Activated naive CD8-positive, alpha-beta T cell treated with anti-CD3 and anti-CD28 coated beads, Interleukin-2, amount 50 U/mL, for 16 hours (primary cell): ENCODE measurements around the gene PEPD.
"Not testable (repeated sequence)": the region's sequence is repeated elsewhere in the genome, so short reads cannot be mapped to it uniquely, and the experiment has no call there.

Source experiments
- DNase-seq: peaks from one replicate; pipeline ENCODE4 v3.0.0-alpha.2; 2020; ENCODE audit warnings: low read depth, low spot score

The PEPD gene

GRCh38 chr19:33521480-33522370 lies at the start of gene PEPD:
Gene PEPD, minus strand, starts transcription at chr19:33521791. Its CDS starts 31 bp downstream, at chr19:33521760.
- DNase-seq, result peak; percentile 73

GRCh38 chr19:33569821-33570220 lies 48.2 kb upstream of the PEPD start:
- DNase-seq, result no peak

- no peak for DNase-seq
Measured at GRCh38 chr19:33568706-33569105, 47.1 kb upstream of the PEPD start.

GRCh38 chr19:33564836-33565338 lies 43.3 kb upstream of the PEPD start:
- DNase-seq, result no peak

DNA sequence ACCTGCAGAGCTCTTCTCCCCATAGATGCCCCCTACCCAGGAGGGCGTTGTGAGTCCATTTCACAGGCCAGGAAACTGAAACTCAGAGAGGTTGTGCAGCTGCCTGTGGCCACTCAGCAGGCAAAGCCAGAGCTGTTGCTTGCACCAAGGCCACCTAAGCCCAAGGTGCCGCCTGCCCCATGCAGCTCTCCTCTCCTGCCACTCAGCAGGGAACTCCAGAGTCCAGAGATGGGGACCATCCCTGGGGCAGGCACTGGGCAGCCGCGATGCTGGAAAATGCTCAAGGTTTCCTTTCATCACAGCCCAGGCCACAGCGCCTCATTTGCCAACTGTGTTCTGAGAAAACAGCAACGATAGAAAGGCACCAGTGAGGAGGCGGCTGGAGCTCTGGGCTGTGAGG lies 41.0 kb upstream of the PEPD start:
- no peak for DNase-seq

GRCh38 chr19:33561666-33562065 lies 40.1 kb upstream of the PEPD start:
- not testable (repeated sequence) for DNase-seq

DNA sequence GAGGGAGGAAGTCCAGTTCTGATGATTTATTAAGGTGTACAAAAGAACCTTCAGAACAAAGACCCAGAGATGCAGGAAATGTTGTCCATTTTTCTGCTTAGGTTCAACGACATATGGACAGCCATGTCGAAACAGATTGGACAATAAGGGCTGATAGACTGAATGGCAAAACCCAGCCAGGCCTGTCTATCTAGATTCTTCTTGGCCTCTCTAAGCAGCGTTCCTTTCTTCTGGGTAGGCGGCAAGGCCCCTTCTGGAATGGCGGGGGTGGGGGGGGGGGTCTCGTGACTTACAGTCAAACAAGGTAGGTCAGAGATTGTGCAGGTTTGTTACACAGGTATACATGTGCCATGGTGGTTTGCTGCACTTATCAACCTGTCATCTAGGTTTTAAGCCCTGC lies 39.7 kb upstream of the PEPD start:
- DNase-seq, result no peak

GRCh38 chr19:33559996-33560395 lies 38.4 kb upstream of the PEPD start:
- no peak for DNase-seq

- DNase-seq, result no peak
Measured at GRCh38 chr19:33558856-33559255, 37.3 kb upstream of the PEPD start.

GRCh38 chr19:33558151-33558550 lies 36.6 kb upstream of the PEPD start:
- DNase-seq, result no peak

DNA sequence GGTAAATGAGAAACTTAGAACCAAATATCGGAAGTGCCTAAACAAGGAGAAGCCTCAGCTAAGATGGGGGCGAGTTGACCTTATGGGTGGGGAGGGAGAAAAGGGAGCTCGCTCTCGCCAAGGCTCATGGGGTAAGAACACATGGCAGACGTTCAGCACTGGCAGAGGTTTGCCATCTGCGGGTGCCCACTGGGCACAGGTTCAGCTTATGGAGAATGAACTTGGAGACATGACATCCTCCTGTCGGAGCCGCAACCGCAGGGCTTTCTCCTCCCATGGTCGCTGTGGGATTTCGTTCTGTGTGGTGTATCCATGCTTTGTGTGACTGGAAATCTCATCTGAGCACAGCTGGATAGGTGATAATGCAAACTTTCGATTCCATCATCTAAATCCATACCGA lies 36.1 kb upstream of the PEPD start:
- no peak for DNase-seq

DNA sequence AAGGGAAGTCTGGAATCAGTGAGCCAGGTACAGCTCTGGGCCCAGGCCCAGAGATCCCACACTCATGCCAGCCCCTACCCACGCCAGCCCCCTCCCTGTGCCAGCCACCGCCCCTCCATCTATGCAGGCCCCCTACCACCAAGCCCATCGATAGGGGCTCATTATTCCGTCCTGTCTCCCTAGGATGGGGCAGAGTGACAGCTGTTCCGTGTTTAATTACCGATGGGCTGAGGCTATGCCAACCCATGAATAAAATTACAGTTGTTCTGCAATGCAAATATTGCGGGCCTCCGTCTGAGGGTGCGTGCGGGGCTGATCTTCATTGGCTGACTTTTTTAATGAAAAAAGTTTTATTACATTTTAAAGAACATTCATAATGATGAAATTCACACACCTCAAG lies 35.6 kb upstream of the PEPD start:
- DNase-seq, result no peak

- DNase-seq, result no peak
Measured at GRCh38 chr19:33556261-33556660, 34.7 kb upstream of the PEPD start.

- not testable (repeated sequence) for DNase-seq
Measured at GRCh38 chr19:33555726-33556125, 34.1 kb upstream of the PEPD start.

DNA sequence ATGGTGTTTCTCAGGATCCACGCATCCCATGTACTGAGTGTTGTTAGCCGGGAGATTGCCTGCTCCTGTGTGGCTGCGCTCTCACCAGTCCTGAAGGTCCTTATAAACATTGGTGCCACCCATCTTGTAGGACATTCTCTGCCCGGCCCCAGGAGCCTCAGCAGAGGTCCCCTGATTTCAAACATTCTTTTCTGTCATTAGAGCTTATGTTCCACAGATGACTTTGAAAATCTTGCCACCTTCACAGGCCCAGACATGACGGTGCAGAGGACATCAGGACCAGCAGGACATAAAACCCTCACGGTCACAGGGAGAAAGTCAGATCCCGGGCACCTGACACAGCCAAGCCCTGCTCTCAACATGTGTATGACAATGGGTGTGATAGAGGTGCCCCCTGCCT lies 33.2 kb upstream of the PEPD start:
- DNase-seq, result no peak

GRCh38 chr19:33554391-33554790 lies 32.8 kb upstream of the PEPD start:
- DNase-seq, result no peak

- DNase-seq, result no peak
Measured at GRCh38 chr19:33553530-33554310, 32.1 kb upstream of the PEPD start.

DNA sequence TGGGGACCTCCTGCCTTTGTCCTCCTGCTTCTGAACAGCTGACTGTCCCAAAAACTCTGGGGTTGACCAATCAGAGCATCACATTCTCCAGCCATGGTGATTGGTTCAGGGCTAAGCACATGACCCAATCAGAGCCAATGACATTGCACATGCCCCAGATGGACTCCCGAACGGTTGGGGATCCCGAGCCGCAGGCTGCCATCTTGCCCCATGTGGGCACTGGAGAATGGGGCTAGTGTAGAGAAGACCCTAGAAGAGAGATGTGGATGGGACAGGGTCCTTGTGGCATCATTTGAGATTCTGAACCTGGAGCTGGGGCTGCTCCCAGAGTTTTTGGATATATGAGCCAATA lies 31.3 kb upstream of the PEPD start:
- no peak for DNase-seq

GRCh38 chr19:33552191-33552927 lies 30.8 kb upstream of the PEPD start:
- DNase-seq, result no peak

- no peak for DNase-seq
Measured at GRCh38 chr19:33551676-33552075, 30.1 kb upstream of the PEPD start.

DNA sequence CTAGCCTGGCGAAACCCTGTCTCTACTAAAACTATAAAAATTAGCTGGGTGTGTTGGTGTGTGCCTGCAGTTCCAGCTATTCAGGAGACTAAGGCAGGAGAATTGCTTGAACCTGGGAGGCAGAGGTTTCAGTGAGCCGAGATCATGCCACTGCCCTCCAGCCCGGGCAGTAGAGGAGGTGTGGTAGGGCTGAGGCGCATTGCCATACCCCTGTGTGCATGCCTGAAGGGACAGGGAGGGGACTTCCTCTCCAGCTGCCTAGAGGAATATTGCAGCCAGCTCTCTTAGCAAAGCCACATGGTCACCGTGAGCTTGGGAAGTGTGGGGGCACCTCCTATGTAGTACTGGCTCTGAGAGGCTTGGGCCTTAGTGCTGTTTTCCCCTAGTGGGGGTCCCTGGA lies 29.2 kb upstream of the PEPD start:
- DNase-seq, result no peak

DNA sequence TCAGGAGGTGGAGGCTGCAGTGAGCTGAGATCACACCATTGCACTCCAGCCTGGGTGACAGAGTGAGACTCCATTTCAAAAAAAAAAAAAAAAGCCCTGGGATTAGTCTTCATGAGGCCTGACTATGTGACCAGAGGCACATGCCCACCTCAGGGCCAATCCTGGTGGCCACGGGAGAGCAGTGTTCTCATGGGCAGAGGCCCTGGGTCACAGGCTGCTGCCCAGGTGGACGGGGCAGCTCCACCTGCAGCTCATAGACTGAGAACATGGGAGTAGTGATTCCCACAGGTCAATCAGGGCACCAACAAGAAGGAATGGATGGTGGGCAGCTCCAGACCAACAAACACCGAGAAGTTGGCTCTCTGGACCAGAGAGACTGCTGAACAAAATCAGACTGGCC lies 26.1 kb upstream of the PEPD start:
- DNase-seq, result no peak
